Measurements from ENCODE around the gene DNAJC13.

DNA sequence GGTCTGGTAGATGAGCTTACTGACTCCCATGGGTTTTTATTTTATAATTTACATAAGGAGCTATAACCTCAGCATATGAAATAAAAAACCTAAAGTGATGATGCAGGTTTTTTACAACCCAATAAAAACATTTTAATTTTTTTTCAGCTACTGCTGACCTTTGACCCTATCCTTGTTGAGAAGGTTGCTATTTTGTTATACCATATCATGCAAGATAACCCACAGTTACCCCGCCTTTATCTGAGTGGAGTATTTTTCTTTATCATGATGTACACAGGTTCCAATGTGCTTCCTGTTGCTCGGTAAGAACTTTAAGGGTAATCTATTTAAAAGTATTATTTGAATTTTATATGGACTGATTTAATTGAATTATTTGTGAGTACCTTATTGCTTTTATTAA is 70.8 kb downstream of the DNAJC13 start:
- no peak for TF ChIP-seq POLR2A (IDR thresholded peaks at IDR 0.05)
- TF ChIP-seq, protein P1, sequence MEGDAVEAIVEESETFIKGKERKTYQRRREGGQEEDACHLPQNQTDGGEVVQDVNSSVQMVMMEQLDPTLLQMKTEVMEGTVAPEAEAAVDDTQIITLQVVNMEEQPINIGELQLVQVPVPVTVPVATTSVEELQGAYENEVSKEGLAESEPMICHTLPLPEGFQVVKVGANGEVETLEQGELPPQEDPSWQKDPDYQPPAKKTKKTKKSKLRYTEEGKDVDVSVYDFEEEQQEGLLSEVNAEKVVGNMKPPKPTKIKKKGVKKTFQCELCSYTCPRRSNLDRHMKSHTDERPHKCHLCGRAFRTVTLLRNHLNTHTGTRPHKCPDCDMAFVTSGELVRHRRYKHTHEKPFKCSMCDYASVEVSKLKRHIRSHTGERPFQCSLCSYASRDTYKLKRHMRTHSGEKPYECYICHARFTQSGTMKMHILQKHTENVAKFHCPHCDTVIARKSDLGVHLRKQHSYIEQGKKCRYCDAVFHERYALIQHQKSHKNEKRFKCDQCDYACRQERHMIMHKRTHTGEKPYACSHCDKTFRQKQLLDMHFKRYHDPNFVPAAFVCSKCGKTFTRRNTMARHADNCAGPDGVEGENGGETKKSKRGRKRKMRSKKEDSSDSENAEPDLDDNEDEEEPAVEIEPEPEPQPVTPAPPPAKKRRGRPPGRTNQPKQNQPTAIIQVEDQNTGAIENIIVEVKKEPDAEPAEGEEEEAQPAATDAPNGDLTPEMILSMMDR (IDR thresholded peaks at IDR 0.05): no peak
- TF ChIP-seq EP300 (IDR thresholded peaks at IDR 0.05; ENCODE audit: low read depth): no peak
- no peak for TF ChIP-seq POLR2AphosphoS5 (IDR thresholded peaks at IDR 0.05)

All from transverse colon (tissue), 4 donors.